OCI-LY1 (cell line): ENCODE measurements around the gene UBIAD1.
"Not testable (repeated sequence)": the region's sequence is repeated elsewhere in the genome, so short reads cannot be mapped to it uniquely, and the experiment has no call there.

ENCODE experiments used
- H2AFZ ChIP-seq: fragments of 200-600 bp; sonication (generic), shearing (Covaris generic); 2 replicates; pipeline ENCODE4 v1.6.0; 2014; ENCODE audit warnings: antibody characterized with exemption, mild to moderate bottlenecking, low read length
- H3F3A ChIP-seq: fragments of 200-600 bp; sonication (generic), shearing (Covaris generic); 2 replicates; pipeline ENCODE4 v1.6.0; 2014; ENCODE audit warnings: mild to moderate bottlenecking, antibody characterized with exemption, low read length, moderate library complexity; ENCODE audit not compliant: insufficient read depth
- H3K27ac ChIP-seq: fragments of 200-600 bp; sonication (generic); 2 replicates; pipeline ENCODE4 v1.5.1; 2014; ENCODE audit warnings: low read length, mixed run types, mild to moderate bottlenecking, low read depth; ENCODE audit not compliant: poor library complexity, severe bottlenecking
- H3K27me3 ChIP-seq: fragments of 200-600 bp; sonication (generic); 2 replicates; pipeline ENCODE4 v1.6.0; 2014; ENCODE audit warnings: antibody characterized with exemption, mild to moderate bottlenecking, low read length, moderate library complexity; ENCODE audit not compliant: insufficient read depth
- H3K36me3 ChIP-seq: fragments of 200-600 bp; sonication (generic); 2 replicates; pipeline ENCODE4 v1.6.1; 2014; ENCODE audit warnings: mild to moderate bottlenecking, antibody characterized with exemption, low read length, moderate library complexity, mixed read lengths; ENCODE audit not compliant: insufficient read depth
- H3K4me1 ChIP-seq: fragments of 200-600 bp; sonication (generic); 2 replicates; pipeline ENCODE4 v1.5.1; 2014; ENCODE audit warnings: mild to moderate bottlenecking, low read length, moderate library complexity; ENCODE audit not compliant: insufficient read depth, severe bottlenecking
- H3K4me2 ChIP-seq: fragments of 200-600 bp; sonication (generic), shearing (Covaris generic); 2 replicates; pipeline ENCODE4 v1.6.1; 2014; ENCODE audit warnings: low read length
- H3K4me3 ChIP-seq: fragments of 200-600 bp; sonication (generic); 2 replicates; pipeline ENCODE4 v1.5.1; 2014; ENCODE audit warnings: low read length, low read depth, mild to moderate bottlenecking, mixed read lengths; ENCODE audit not compliant: poor library complexity, severe bottlenecking
- H3K79me2 ChIP-seq: fragments of 200-600 bp; shearing (Covaris generic); 2 replicates; pipeline ENCODE4 v1.6.1; 2016; ENCODE audit warnings: mixed run types, low read length, mixed read lengths; ENCODE audit not compliant: insufficient read depth
- H3K9ac ChIP-seq: fragments of 200-600 bp; sonication (generic), shearing (Covaris generic); 2 replicates; pipeline ENCODE4 v1.6.1; 2014; ENCODE audit warnings: mild to moderate bottlenecking, low read length, mixed read lengths
- H3K9me2 ChIP-seq: fragments of 200-600 bp; sonication (generic), shearing (Covaris generic); 2 replicates; pipeline ENCODE4 v1.6.1; 2014; ENCODE audit warnings: low read depth, mild to moderate bottlenecking, low read length, mixed read lengths
- H3K9me3 ChIP-seq: fragments of 200-600 bp; shearing (Covaris generic); 2 replicates; pipeline ENCODE4 v1.6.1; 2014; ENCODE audit warnings: low read length, mixed read lengths
- H4K20me1 ChIP-seq: fragments of 200-600 bp; sonication (generic), shearing (Covaris generic); 2 replicates; pipeline ENCODE4 v1.6.0; 2016; ENCODE audit warnings: mild to moderate bottlenecking, low read length; ENCODE audit not compliant: insufficient read depth
- EZH2 ChIP-seq: fragments of 200-600 bp; sonication (generic), shearing (Covaris generic); IDR thresholded peaks from 2 replicates; pipeline ENCODE4 v1.8.0; 2017; ENCODE audit warnings: borderline replicate concordance, mixed run types, mild to moderate bottlenecking, antibody characterized with exemption, low read length, moderate library complexity, mixed read lengths
- TF ChIP-seq, protein P1 (sequence below): fragments of 200-600 bp; sonication (generic), shearing (Covaris generic); IDR thresholded peaks from 2 replicates; pipeline ENCODE4 v1.5.1; 2017; ENCODE audit warnings: mild to moderate bottlenecking, antibody characterized with exemption, low read length, moderate library complexity, mixed read lengths

UBIAD1 gene

DNA sequence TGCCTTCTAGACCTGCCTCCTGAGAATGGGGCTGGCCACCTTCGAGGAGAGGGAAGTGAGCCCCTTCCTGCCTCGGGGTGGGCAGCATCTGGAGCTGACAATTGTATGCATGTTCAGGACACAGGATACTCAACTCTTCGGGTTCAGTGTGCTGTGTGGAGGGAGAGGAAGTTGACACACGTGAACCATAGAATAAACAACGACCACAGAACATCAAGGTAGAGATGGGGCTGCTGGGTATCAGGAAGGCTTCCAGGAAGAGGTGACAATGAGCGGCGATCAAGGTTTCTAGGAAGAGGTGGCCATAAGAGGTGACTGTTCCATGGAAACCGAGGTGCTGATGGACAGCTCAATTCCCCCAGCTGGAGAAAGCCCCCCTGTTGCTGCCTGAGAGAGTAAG, 22.0 kb downstream of the UBIAD1 start:
- no peak overlapping the region for H3K9ac ChIP-seq
- H3K9me2 ChIP-seq: no peaks in the 10 kb centered on the region
- TF ChIP-seq EZH2: no peak
- TF ChIP-seq, protein P1, sequence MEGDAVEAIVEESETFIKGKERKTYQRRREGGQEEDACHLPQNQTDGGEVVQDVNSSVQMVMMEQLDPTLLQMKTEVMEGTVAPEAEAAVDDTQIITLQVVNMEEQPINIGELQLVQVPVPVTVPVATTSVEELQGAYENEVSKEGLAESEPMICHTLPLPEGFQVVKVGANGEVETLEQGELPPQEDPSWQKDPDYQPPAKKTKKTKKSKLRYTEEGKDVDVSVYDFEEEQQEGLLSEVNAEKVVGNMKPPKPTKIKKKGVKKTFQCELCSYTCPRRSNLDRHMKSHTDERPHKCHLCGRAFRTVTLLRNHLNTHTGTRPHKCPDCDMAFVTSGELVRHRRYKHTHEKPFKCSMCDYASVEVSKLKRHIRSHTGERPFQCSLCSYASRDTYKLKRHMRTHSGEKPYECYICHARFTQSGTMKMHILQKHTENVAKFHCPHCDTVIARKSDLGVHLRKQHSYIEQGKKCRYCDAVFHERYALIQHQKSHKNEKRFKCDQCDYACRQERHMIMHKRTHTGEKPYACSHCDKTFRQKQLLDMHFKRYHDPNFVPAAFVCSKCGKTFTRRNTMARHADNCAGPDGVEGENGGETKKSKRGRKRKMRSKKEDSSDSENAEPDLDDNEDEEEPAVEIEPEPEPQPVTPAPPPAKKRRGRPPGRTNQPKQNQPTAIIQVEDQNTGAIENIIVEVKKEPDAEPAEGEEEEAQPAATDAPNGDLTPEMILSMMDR: no peak
- H4K20me1 ChIP-seq: no peaks in the 10 kb centered on the region
- H3F3A ChIP-seq: no peaks in the 10 kb centered on the region
- H3K4me1 ChIP-seq: no peaks in the 10 kb centered on the region
- peaks cover 20% of the 10 kb centered on the region for H3K36me3 ChIP-seq
- H3K79me2 ChIP-seq: no peaks in the 10 kb centered on the region
- H3K4me3 ChIP-seq: no peak overlapping the region
- no peak overlapping the region for H3K4me2 ChIP-seq
- no peaks in the 10 kb centered on the region for H3K9me3 ChIP-seq
- H2AFZ ChIP-seq: no peak overlapping the region
- no peak overlapping the region for H3K27ac ChIP-seq
- no peaks in the 10 kb centered on the region for H3K27me3 ChIP-seq

DNA sequence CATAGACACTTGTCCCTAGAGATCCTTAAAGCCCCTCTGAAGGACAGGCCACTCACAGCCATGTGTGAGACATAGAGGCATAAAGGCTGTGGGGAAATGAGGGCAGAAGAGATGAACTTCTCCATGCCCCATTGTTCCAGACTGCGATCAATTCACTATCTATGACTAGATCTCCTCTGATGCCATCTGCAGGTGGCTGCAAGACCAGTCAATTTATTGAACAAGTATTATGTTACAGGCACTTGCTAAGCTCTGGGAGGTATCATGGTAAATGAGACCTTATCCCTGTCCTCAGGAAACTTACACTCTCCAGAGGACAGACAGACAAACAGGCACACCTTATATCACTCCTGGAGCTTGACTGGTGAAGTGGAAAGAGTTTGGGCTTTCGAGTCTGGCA, 22.9 kb downstream of the UBIAD1 start:
- Histone ChIP-seq H3K4me2 (no peak overlapping the region), H3K4me1 (no peaks in the 10 kb centered on the region), H4K20me1 (no peaks in the 10 kb centered on the region), H3K9ac (no peak overlapping the region), H3K27me3 (no peaks in the 10 kb centered on the region), H3K36me3 (peaks cover 15% of the 10 kb centered on the region), H3K27ac (no peak overlapping the region), H3F3A (no peaks in the 10 kb centered on the region), H2AFZ (no peak overlapping the region), H3K9me2 (no peaks in the 10 kb centered on the region), H3K9me3 (no peaks in the 10 kb centered on the region), H3K4me3 (no peak overlapping the region), H3K79me2 (no peaks in the 10 kb centered on the region)
- TF ChIP-seq EZH2: no peak
- TF ChIP-seq, protein P1: no peak

- H3K36me3 ChIP-seq: peaks cover 15% of the 10 kb centered on the region
- H2AFZ ChIP-seq, H3K4me1 ChIP-seq, H3K27ac ChIP-seq, H4K20me1 ChIP-seq, H3K9me3 ChIP-seq, H3K27me3 ChIP-seq, H3K9ac ChIP-seq, H3K9me2 ChIP-seq, H3K4me3 ChIP-seq, H3F3A ChIP-seq, H3K79me2 ChIP-seq, H3K4me2 ChIP-seq: not testable (repeated sequence)
These were observed 24.8 kb downstream of the UBIAD1 start for GRCh38 chr1:11297774-11298173.

GRCh38 chr1:11298390-11299224, 25.6 kb downstream of the UBIAD1 start:
- TF ChIP-seq EZH2: no peak
- TF ChIP-seq, protein P1: no peak
- Histone ChIP-seq H3K4me2 (no peak overlapping the region), H3F3A (no peaks in the 10 kb centered on the region), H4K20me1 (no peaks in the 10 kb centered on the region), H3K9me2 (no peaks in the 10 kb centered on the region), H3K4me3 (no peak overlapping the region), H3K9me3 (no peaks in the 10 kb centered on the region), H3K79me2 (no peaks in the 10 kb centered on the region), H3K27me3 (no peaks in the 10 kb centered on the region), H3K4me1 (no peaks in the 10 kb centered on the region), H3K27ac (no peak overlapping the region), H3K9ac (no peak overlapping the region), H2AFZ (no peak overlapping the region), H3K36me3 (peaks cover 15% of the 10 kb centered on the region)
